GM13976 (cell line): ENCODE results near the gene SC5D.
A peak's percentile ranks its signal among the peaks of the same experiment; 100 is the strongest.

ENCODE experiments used
- DNase-seq: peaks from one replicate; pipeline ENCODE4 v3.0.0; 2012; ENCODE audit warnings: low spot score
- CTCF ChIP-seq: IDR thresholded peaks from 2 replicates; pipeline ENCODE4 v1.5.1; 2012; ENCODE audit warnings: borderline replicate concordance, mild to moderate bottlenecking; ENCODE audit not compliant: insufficient read depth; ENCODE audit errors: extremely low read depth, missing control alignments, control extremely low read depth
- in situ Hi-C: fragments of 300-500 bp; cut with MboI; formaldehyde crosslinking; loops from one replicate; pipeline ENCODE4 v1.12.0; 2022; ENCODE audit warnings: low sequenced_read_pairs, mixed read lengths, inconsistent platforms; ENCODE audit not compliant: unreplicated experiment

The SC5D gene

GRCh38 chr11:121340032-121340580, 47.5 kb downstream of the SC5D start:
- in situ Hi-C loops, result no loop called here
- peak; percentile 38 for DNase-seq

DNA sequence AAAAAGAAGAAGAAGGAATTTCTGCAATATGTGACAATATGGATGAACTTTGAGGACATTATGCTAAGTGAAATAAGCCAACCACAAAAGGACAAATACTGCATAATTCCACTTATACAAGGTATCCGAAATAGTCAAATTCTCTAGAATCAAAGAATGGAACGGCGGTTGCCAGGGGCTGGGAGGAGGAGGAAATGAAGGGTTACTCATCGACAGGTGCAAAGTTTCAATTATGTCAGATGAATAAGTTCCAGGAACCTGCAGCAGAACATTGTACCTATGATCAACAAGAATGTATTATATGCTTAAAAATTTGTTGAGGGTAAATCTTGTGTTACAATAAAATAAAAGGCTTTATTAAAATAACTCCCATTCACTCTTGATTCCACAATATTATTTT, 49.0 kb downstream of the SC5D start:
- no peak for DNase-seq
- in situ Hi-C loops, result no loop called here
- TF ChIP-seq CTCF, result no peak

More at GRCh38 chr11:121340032-121340580, 47.5 kb downstream of the SC5D start:
- no peak for TF ChIP-seq CTCF

- TF ChIP-seq CTCF, result no peak
- DNase-seq, result no peak
- in situ Hi-C loops, result no loop called here
Observed at GRCh38 chr11:121344824-121345223, 52.3 kb downstream of the SC5D start.

DNA sequence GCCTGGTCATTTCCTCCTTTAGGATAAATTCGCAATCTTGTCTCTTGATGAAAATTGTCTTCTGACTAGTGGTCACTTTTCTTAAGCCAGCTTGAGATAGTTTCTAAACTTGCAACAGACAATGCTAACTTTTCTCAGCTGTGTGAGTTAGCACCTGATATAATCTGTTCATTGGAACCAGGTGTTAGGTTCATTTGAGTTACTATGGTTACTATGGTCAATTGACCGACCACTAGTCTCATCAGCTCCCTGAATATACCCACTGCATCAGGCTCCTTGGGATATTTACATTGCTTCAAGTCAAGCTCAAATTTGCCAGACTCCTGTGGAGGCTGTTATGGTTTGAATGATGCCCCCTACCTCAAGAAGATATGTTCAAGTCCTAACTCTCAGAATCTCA, 54.5 kb downstream of the SC5D start:
- in situ Hi-C loops, result no loop called here
- TF ChIP-seq CTCF, result no peak
- no peak for DNase-seq

GRCh38 chr11:121347813-121348212, 55.2 kb downstream of the SC5D start:
- no peak for TF ChIP-seq CTCF
- DNase-seq, result no peak
- in situ Hi-C loops, result no loop called here

DNA sequence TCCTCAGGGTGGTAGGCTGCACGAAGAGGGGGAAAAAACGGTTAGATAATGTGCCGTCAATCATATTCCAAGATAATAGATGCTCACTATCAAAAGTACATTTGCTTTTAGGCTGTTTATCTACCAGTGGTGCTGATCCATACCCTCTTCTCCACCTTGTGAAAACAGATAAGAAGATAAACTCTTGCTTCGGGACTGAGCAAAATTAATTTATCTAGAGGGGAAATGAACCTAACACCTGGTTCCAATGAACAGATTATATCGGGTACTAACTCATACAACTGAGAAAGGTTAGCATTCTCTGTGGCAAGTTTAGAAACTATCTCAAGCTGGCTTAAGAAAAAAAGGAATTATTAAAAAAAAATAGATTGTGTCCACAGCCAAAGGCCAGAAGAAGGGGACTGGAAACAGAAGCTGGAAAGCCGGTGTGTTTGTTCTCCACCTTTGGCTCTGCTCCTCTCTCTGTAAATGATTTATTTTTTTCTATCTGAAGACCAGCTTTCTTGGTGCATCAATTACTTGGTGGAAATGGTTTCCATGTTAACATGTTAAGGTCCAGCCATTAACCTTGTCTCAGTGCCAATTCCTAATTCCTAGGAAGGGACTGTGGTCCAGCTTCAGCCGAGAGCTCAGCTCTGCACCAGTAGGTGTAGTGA, 55.8 kb downstream of the SC5D start:
- in situ Hi-C loops, result no loop called here
- TF ChIP-seq CTCF, result no peak
- no peak for DNase-seq
